Measurements from ENCODE around the gene RAB22A. TPM values are rescaled to one million over a fixed set of nuclear protein-coding genes. Genes with fewer than 3 reads are reported as not detected.

Gene RAB22A
- total RNA-seq, 1 donor from 2014 or later: 7.9 TPM

- peaks cover 86% of the 10 kb centered on the region for H4K20me1 ChIP-seq (ENCODE audit: low read depth)
- H3K4me3 ChIP-seq: no peak overlapping the region
- H3K27ac ChIP-seq: no peak overlapping the region
- Mint-ChIP-seq H3K4me3 (no peak overlapping the region), H3K4me1 (no peaks in the 10 kb centered on the region), H3K27ac (no peak overlapping the region), H3K36me3 (peaks cover 40% of the 10 kb centered on the region), H3K27me3 (ENCODE audit: insufficient read depth, low read depth) (no peaks in the 10 kb centered on the region), H3K9me3 (peaks cover 18% of the 10 kb centered on the region)
- H2AFZ ChIP-seq (replicated peaks): no peak overlapping the region
- TF ChIP-seq CTCF (IDR thresholded peaks at IDR 0.05) (no peak), EZH2 (IDR thresholded peaks at IDR 0.05) (no peak), EZH2phosphoT487 (IDR thresholded peaks at IDR 0.05) (no peak)
- peaks cover 5% of the 10 kb centered on the region for H3K4me1 ChIP-seq
- no peaks in the 10 kb centered on the region for H3K36me3 ChIP-seq
- no peak overlapping the region for H3K4me2 ChIP-seq
- no peak overlapping the region for H3K9ac ChIP-seq
- H3K27me3 ChIP-seq: no peaks in the 10 kb centered on the region
- no peak for DNase-seq (ENCODE audit: low spot score)
- H3F3A ChIP-seq (ENCODE audit: low read depth): no peaks in the 10 kb centered on the region
- no peaks in the 10 kb centered on the region for H3K9me3 ChIP-seq (ENCODE audit: low read depth)
- peaks cover 100% of the 10 kb centered on the region for H3K79me2 ChIP-seq (ENCODE audit: low read depth)
Observed at GRCh38 chr20:58399926-58400325, 90.4 kb downstream of the RAB22A start.

GRCh38 chr20:58401162-58401561 lies 91.6 kb downstream of the RAB22A start:
- no peaks in the 10 kb centered on the region for H3K27me3 Mint-ChIP-seq (ENCODE audit: insufficient read depth, low read depth)
- Histone ChIP-seq H3K9ac (no peak overlapping the region), H3K79me2 (ENCODE audit: low read depth) (peaks cover 100% of the 10 kb centered on the region), H3K27ac (no peak overlapping the region), H3K4me1 (peaks cover 5% of the 10 kb centered on the region), H3K36me3 (no peaks in the 10 kb centered on the region), H4K20me1 (ENCODE audit: low read depth) (peaks cover 88% of the 10 kb centered on the region), H2AFZ (replicated peaks) (no peak overlapping the region), H3K4me2 (no peak overlapping the region), H3K27me3 (no peaks in the 10 kb centered on the region), H3F3A (ENCODE audit: low read depth) (no peaks in the 10 kb centered on the region), H3K4me3 (no peak overlapping the region), H3K9me3 (ENCODE audit: low read depth) (no peaks in the 10 kb centered on the region)
- no peak for TF ChIP-seq EZH2phosphoT487 (IDR thresholded peaks at IDR 0.05)
- peaks cover 16% of the 10 kb centered on the region for H3K9me3 Mint-ChIP-seq
- H3K4me3 Mint-ChIP-seq: no peak overlapping the region
- no peak overlapping the region for H3K27ac Mint-ChIP-seq
- no peaks in the 10 kb centered on the region for H3K4me1 Mint-ChIP-seq
- DNase-seq (ENCODE audit: low spot score): no peak
- H3K36me3 Mint-ChIP-seq: peaks cover 31% of the 10 kb centered on the region

GRCh38 chr20:58402305-58402704 lies 92.8 kb downstream of the RAB22A start:
- no peak overlapping the region for H3K4me3 Mint-ChIP-seq
- peaks cover 100% of the 10 kb centered on the region for H3K79me2 ChIP-seq (ENCODE audit: low read depth)

More at GRCh38 chr20:58402305-58402704, 92.8 kb downstream of the RAB22A start:
- no peaks in the 10 kb centered on the region for H3K36me3 ChIP-seq
- no peaks in the 10 kb centered on the region for H3K9me3 ChIP-seq (ENCODE audit: low read depth)
- H3K27ac ChIP-seq: no peak overlapping the region
- Mint-ChIP-seq H3K27ac (no peak overlapping the region), H3K9me3 (peaks cover 11% of the 10 kb centered on the region), H3K4me1 (no peaks in the 10 kb centered on the region), H3K27me3 (ENCODE audit: insufficient read depth, low read depth) (no peaks in the 10 kb centered on the region), H3K36me3 (peaks cover 23% of the 10 kb centered on the region)
- H3K4me1 ChIP-seq: peaks cover 5% of the 10 kb centered on the region
- no peak for DNase-seq (ENCODE audit: low spot score)
- H3K9ac ChIP-seq: no peak overlapping the region
- H2AFZ ChIP-seq (replicated peaks): no peak overlapping the region
- no peaks in the 10 kb centered on the region for H3F3A ChIP-seq (ENCODE audit: low read depth)
- H3K27me3 ChIP-seq: no peaks in the 10 kb centered on the region
- H3K4me3 ChIP-seq: no peak overlapping the region
- TF ChIP-seq EZH2phosphoT487 (IDR thresholded peaks at IDR 0.05) (no peak), EZH2 (IDR thresholded peaks at IDR 0.05) (no peak), CTCF (IDR thresholded peaks at IDR 0.05) (no peak)
- peaks cover 91% of the 10 kb centered on the region for H4K20me1 ChIP-seq (ENCODE audit: low read depth)
- H3K4me2 ChIP-seq: no peak overlapping the region
